Smooth muscle cell of the umbilical artery (primary cell): ENCODE measurements around the gene AVP. TPM values are rescaled to one million over a fixed set of nuclear protein-coding genes. Genes with fewer than 3 reads are reported as not detected.

Experiments used
- total RNA-seq: library from RNA; depleted of rRNA; stranded (reverse); fragments of >200 nt; gene quantifications from 2 replicates; pipeline ENCODE4 v1.2.3, GENCODE V29; 2014

Gene AVP, protein sequence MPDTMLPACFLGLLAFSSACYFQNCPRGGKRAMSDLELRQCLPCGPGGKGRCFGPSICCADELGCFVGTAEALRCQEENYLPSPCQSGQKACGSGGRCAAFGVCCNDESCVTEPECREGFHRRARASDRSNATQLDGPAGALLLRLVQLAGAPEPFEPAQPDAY
- not detected in 2 replicates for total RNA-seq

DNA sequence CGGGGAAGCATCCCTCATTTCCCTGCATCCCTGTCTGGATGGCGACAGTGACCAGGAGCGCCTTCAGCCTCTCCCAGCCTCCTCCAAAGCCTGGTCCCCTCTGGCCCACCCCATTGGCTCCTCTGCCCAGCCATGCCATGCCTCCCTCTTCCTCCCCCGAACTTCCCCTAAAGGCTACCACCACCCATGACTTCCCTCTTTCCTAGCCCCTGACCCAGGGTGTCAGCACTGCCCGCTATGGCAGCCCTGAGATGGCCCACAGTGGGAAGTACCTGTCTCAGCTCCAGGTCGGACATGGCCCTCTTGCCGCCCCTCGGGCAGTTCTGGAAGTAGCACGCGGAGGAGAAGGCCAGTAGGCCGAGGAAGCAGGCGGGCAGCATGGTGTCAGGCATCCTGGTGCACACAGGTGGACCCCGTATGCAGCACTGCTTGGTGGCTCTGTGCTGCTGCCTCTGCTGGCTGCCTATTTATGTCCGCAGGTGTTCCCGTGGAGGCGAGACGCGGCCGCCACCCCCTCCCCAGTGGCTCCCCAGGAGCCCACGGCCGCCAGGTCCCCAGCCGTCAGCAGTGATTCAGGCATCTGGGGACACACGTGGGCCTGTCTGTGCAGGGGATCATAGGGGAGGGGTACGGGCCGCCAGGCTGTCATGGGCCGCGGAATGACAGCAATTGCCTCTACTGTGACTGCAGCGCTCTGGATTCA, at the start of gene AVP:
Gene AVP, minus strand, starts transcription at position 442 of the 703 bp plus-strand sequence. Its CDS starts 50 bp downstream, at position 392.

DNA sequence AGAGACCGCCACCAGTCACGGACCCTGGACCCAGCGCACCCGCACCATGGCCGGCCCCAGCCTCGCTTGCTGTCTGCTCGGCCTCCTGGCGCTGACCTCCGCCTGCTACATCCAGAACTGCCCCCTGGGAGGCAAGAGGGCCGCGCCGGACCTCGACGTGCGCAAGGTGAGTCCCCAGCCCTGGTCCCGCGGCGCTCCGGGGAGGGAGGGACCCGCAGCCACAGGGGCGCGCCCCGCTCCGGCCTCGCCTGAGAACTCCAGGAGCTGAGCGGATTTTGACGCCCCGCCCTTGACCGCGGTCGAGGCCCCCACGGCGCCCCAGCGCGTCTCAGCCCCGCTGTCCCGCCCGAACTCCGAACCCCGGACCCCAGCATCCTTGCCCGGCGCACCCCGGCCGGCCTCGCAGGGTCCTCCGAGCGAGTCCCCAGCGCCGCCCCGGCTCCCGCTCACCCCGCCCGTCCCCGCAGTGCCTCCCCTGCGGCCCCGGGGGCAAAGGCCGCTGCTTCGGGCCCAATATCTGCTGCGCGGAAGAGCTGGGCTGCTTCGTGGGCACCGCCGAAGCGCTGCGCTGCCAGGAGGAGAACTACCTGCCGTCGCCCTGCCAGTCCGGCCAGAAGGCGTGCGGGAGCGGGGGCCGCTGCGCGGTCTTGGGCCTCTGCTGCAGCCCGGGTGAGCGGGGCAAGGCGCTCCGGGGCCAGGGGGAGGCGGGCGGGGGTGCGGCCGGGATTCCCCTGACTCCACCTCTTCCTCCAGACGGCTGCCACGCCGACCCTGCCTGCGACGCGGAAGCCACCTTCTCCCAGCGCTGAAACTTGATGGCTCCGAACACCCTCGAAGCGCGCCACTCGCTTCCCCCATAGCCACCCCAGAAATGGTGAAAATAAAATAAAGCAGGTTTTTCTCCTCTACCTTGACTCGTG, 12.7 kb downstream of the AVP start, which contains the start of gene OXT:
Gene OXT, plus strand, starts transcription at position 11 of the 920 bp plus-strand sequence. Its CDS starts 36 bp downstream, at position 47.

DNA sequence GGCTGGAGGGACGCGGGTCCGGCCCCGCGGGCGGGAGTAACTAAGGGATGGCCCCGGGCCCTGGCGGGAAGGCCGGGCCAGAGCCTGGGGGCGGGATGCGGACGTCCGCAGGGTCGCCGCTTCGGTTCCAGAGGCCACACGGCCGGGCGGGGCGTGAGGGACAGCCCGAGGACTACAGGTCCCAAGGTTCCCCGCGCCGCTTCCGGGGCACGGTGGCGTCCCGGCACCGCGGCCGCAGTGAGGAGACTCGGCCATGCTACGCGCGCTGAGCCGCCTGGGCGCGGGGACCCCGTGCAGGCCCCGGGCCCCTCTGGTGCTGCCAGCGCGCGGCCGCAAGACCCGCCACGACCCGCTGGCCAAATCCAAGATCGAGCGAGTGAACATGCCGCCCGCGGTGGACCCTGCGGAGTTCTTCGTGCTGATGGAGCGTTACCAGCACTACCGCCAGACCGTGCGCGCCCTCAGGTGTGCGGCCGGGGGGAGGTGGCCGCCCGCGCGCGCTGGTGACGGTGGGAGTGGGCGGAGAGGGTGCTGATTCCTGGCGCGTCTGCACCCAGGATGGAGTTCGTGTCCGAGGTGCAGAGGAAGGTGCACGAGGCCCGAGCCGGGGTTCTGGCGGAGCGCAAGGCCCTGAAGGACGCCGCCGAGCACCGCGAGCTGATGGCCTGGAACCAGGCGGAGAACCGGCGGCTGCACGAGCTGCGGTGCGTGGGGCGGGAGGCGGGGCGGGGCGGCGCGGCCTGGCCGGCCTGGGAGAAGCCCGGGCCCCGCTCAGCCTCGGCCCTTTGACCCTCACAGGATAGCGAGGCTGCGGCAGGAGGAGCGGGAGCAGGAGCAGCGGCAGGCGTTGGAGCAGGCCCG, 38.5 kb downstream of the AVP start, which contains the start of gene MRPS26:
Gene MRPS26, plus strand, starts transcription at position 237 of the 861 bp plus-strand sequence. Its CDS starts 17 bp downstream, at position 254.

DNA sequence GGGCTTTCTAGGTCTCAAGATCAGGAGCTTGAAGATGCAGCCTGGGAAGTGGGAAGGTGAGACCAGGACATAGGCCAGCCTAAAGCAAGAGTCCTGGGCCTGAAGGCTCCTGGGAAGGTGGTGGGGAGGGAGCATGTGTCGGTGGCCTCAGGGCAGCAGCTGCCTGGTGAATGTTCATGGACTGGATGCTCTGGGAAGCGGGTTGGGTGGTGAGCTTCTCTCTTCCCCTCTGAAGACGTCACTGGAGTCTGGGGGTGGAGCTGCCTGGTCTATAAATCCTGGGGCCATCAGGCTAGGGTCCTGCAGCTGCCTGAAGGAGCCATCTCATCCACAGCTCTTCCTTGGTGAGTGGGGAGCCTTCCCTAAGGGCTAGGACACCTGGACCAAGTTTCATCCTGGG, 41.2 kb downstream of the AVP start, which contains the start of gene GNRH2:
Gene GNRH2, plus strand, starts transcription at position 301 of the 400 bp plus-strand sequence. CDS start 793 bp downstream, outside the sequence.

Other genes with a start within 250 kb of the AVP start
- 26.5 and 33.0 TPM in 2 replicates for gene PCED1A, start 244.1 kb downstream of the AVP start, total RNA-seq
- 51.2 and 57.6 TPM in 2 replicates for gene VPS16, start 244.0 kb downstream of the AVP start, total RNA-seq
- gene PTPRA, start 211.2 kb downstream of the AVP start, total RNA-seq: 20.2 and 32.8 TPM in 2 replicates
- 0.59 TPM in 1 of 2 replicates, not detected in the other for gene GNRH2, start 41.1 kb downstream of the AVP start, total RNA-seq
- gene MRPS26, start 38.7 kb downstream of the AVP start, total RNA-seq: 25.2 and 30.6 TPM in 2 replicates
- gene OXT, start 13.1 kb downstream of the AVP start, total RNA-seq: not detected in 2 replicates
- 11.6 and 16.5 TPM in 2 replicates for gene FASTKD5, start 75.1 kb upstream of the AVP start, total RNA-seq
- gene UBOX5, start 75.1 kb upstream of the AVP start, total RNA-seq: 2.4 and 3.6 TPM in 2 replicates
- gene LZTS3, start 88.8 kb upstream of the AVP start, total RNA-seq: 3.0 and 5.2 TPM in 2 replicates
- gene DDRGK1, start 120.0 kb upstream of the AVP start, total RNA-seq: 26.4 and 30.3 TPM in 2 replicates
- 16.6 and 19.3 TPM in 2 replicates for gene ITPA, start 124.8 kb upstream of the AVP start, total RNA-seq
- 1.2 and 1.9 TPM in 2 replicates for gene SLC4A11, start 154.5 kb upstream of the AVP start, total RNA-seq